HG03064 (cell line): ENCODE data around the gene EFCC1.

Experiments
- ATAC-seq: cut with Tn5 transposase; IDR thresholded peaks from one replicate; pipeline ENCODE4 v1.9.1; 2021; ENCODE audit warnings: low read depth; ENCODE audit not compliant: unreplicated experiment

EFCC1 gene

GRCh38 chr3:129014148-129014547 lies 13.0 kb downstream of the EFCC1 start:
- ATAC-seq: no peak

- ATAC-seq: no peak
Observed at GRCh38 chr3:129014793-129015345, 13.8 kb downstream of the EFCC1 start.

GRCh38 chr3:129015388-129016105 lies 14.4 kb downstream of the EFCC1 start:
- ATAC-seq: no peak

- ATAC-seq: no peak
Observed at GRCh38 chr3:129016356-129016719, 15.2 kb downstream of the EFCC1 start.

GRCh38 chr3:129016720-129017483 lies 15.8 kb downstream of the EFCC1 start:
- no peak for ATAC-seq

GRCh38 chr3:129017484-129017899 lies 16.4 kb downstream of the EFCC1 start:
- no peak for ATAC-seq

- ATAC-seq: no peak
Observed at GRCh38 chr3:129018271-129018670, 17.2 kb downstream of the EFCC1 start.

- no peak for ATAC-seq
Observed at GRCh38 chr3:129018751-129019150, 17.6 kb downstream of the EFCC1 start.

- ATAC-seq: no peak
Observed at GRCh38 chr3:129019266-129019665, 18.2 kb downstream of the EFCC1 start.

GRCh38 chr3:129020691-129021090 lies 19.6 kb downstream of the EFCC1 start:
- no peak for ATAC-seq

GRCh38 chr3:129021140-129021551 lies 20.0 kb downstream of the EFCC1 start:
- ATAC-seq: no peak

GRCh38 chr3:129022114-129023007 lies 21.3 kb downstream of the EFCC1 start:
- ATAC-seq: no peak

- no peak for ATAC-seq
Observed at GRCh38 chr3:129023008-129023358, 21.9 kb downstream of the EFCC1 start.

GRCh38 chr3:129023909-129024308 lies 22.8 kb downstream of the EFCC1 start:
- no peak for ATAC-seq

GRCh38 chr3:129025108-129025507 lies 24.0 kb downstream of the EFCC1 start:
- no peak for ATAC-seq

- no peak for ATAC-seq
Observed at GRCh38 chr3:129025691-129026435, 24.8 kb downstream of the EFCC1 start.

- ATAC-seq: peak; percentile 97
Observed at GRCh38 chr3:129026728-129027543, 25.8 kb downstream of the EFCC1 start.

GRCh38 chr3:129027544-129027880 lies 26.4 kb downstream of the EFCC1 start:
- no peak for ATAC-seq

- ATAC-seq: no peak
Observed at GRCh38 chr3:129028866-129029265, 27.8 kb downstream of the EFCC1 start.
